A673 (cell line): Measurements from ENCODE around the gene RIN2.

Experiments used
- CTCF ChIP-seq: fragments of 300-800, 200-600 bp; sonication (generic); conservative IDR thresholded peaks from 2 replicates; pipeline ENCODE4 v1.5.1; 2017; ENCODE audit warnings: low read depth, mild to moderate bottlenecking, antibody characterized with exemption, low read length, moderate library complexity, mixed read lengths
- EZH2 ChIP-seq: fragments of 200-600 bp; sonication (generic); IDR thresholded peaks from 2 replicates; pipeline ENCODE4 v1.6.1; 2017; ENCODE audit warnings: borderline replicate concordance, low read depth, mild to moderate bottlenecking, mixed read lengths, antibody characterized with exemption, low read length; ENCODE audit not compliant: poor library complexity, severe bottlenecking

DNA sequence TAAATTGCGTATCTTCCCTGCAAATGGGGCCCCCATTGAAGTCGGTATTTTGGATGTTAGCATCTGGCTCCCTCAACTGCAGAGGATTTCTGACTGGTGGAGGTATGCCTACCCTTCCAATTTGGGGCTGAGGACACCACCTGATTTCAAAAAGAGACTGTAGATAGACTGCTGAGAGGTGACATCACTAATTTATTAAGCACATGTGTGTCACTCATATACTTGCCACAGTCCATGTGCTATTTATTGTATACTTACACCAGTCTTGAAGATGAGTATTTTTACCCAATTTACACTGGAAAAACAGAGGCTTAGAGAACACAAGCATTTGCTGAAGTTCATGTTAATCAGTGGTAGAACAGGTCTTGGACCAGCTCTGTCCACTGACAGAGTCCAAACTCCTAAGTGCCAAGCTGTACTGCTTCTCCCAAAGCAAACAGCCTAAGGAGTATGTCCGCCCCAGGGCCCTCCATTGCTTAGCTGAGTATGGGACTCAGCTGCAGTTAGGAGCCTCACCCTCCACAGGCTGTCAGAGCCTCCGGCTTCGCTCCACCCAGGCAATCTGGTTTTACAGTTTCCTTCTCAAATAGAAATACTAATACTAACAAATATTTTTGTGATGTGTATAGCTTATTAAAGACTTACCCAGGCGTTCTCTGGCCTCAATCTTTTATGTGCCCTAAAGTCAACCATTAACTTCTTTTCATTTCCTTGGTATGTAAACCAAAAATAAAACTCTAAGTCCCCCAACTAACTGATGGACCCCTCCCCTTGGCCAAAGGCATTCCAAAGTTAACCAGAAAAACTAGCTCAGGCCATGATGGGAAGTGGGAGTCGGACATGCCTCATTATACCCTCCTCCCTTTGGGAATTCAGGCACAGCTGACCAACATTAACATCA, 17.5 kb downstream of the RIN2 start:
- TF ChIP-seq CTCF (no peak), EZH2 (no peak)
